Naive B cell (primary cell): ENCODE data around the gene ZNG1C. TPM values are rescaled to one million over a fixed set of nuclear protein-coding genes. Genes with fewer than 3 reads are reported as not detected.
A peak's percentile ranks its signal among the peaks of the same experiment; 100 is the strongest.
"Not testable (repeated sequence)": the region's sequence is repeated elsewhere in the genome, so short reads cannot be mapped to it uniquely, and the experiment has no call there.

Experiments used
- ATAC-seq, 2 donors: fragments of 150-1000 bp; cut with Tn5 transposase; 2 replicates each; pipeline ENCODE4 v1.10.0; 2021; ENCODE audit warnings: low read depth in 2 of 2, mild to moderate bottlenecking in 2 of 2, moderate library complexity in 2 of 2
- DNase-seq: peaks from one replicate; pipeline ENCODE4 v3.0.0; 2022
- H3K27ac Mint-ChIP-seq, 6 donors: one replicate each; pipeline ENCODE4 v1.8.0; 2020 to 2022; ENCODE audit warnings: mild to moderate bottlenecking in 6 of 6, mixed read lengths in 6 of 6, moderate library complexity in 5 of 6, inconsistent platforms in 2 of 6
- H3K27me3 Mint-ChIP-seq, 3 donors: one replicate each; pipeline ENCODE4 v1.8.0; 2021 to 2022; ENCODE audit warnings: mixed read lengths in 3 of 3, mild to moderate bottlenecking in 1 of 3
- H3K36me3 Mint-ChIP-seq, 2 donors: one replicate each; pipeline ENCODE4 v1.8.0; 2020 to 2022; ENCODE audit warnings: mixed read lengths in 2 of 2, inconsistent platforms in 1 of 2, mild to moderate bottlenecking in 1 of 2
- H3K4me1 Mint-ChIP-seq, 3 donors: one replicate each; pipeline ENCODE4 v1.8.0; 2020 to 2022; ENCODE audit warnings: mixed read lengths in 3 of 3, inconsistent platforms in 1 of 3, mild to moderate bottlenecking in 1 of 3, moderate library complexity in 1 of 3
- H3K4me3 Mint-ChIP-seq, 8 donors: one replicate each; pipeline ENCODE4 v1.8.0; 2020 to 2022; ENCODE audit warnings: mild to moderate bottlenecking in 8 of 8, mixed read lengths in 8 of 8, moderate library complexity in 8 of 8, inconsistent platforms in 2 of 8
- H3K9me3 Mint-ChIP-seq, 7 donors: one replicate each; pipeline ENCODE4 v1.8.0; 2020 to 2022; ENCODE audit warnings: mixed read lengths in 7 of 7, mild to moderate bottlenecking in 5 of 7, inconsistent platforms in 2 of 7, moderate library complexity in 1 of 7
- polyA plus RNA-seq, 6 donors: library from polyadenylated mRNA; unstranded; fragments of 300-500 nt; fragmentation: Illumina TruSeq; gene quantifications; one replicate each; pipeline ENCODE4 v1.2.3, GENCODE V29; 2021; ENCODE audit warnings: low read depth in 6 of 6

Gene ZNG1C
- polyA plus RNA-seq: 10 to 100 TPM; 15.1 to 36.9 (median 23.7) TPM

DNA sequence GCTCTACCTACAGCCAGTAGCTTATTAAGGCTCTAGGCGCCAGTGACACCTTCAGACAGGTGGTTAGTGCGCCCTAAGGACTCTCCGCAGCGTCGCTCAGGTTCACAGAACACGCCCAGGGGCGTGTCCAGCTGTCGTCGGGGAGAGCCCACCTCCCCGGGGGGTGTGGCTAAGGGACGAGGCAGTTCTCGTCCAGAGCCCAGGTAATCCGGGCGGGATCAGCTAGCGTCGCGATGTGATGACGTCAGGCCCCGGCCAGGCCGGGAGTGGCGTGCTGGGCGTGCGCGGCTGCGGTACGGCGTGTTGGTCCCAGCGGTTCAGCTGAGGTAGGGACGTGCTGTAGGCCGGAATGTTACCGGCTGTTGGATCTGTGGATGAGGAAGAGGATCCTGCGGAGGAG is at the start of gene ZNG1C:
Gene ZNG1C, plus strand, starts transcription at position 301 of the 400 bp plus-strand sequence. Its CDS starts 49 bp downstream, at position 350.
- DNase-seq, H3K27me3 Mint-ChIP-seq, H3K9me3 Mint-ChIP-seq, H3K4me3 Mint-ChIP-seq, H3K27ac Mint-ChIP-seq, H3K4me1 Mint-ChIP-seq, H3K36me3 Mint-ChIP-seq: not testable (repeated sequence)
- ATAC-seq: peak in 1 of 2 donors; percentile 33

DNA sequence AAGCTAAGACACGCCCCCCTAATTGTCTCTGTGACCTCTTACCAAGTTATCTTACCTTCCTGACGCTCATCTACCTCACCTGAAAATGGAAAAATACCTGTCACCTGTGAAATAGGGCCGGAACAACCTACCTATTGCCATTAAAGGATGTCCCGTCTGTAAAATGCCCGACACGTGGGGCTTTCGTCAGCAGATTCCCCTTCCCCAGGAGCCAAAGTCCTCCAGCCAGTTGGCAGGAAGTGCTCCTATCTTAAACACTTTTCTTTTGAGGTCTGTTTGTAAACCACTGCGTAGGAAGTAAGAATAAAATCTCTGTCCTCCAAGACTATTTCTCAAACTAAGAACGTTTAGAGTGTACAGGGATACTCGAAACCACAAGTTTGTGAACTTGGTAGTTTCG is 654 bp downstream of the ZNG1C start:
- not testable (repeated sequence) for H3K36me3 Mint-ChIP-seq, H3K4me3 Mint-ChIP-seq, H3K4me1 Mint-ChIP-seq, H3K9me3 Mint-ChIP-seq, H3K27ac Mint-ChIP-seq, H3K27me3 Mint-ChIP-seq, DNase-seq, ATAC-seq

DNA sequence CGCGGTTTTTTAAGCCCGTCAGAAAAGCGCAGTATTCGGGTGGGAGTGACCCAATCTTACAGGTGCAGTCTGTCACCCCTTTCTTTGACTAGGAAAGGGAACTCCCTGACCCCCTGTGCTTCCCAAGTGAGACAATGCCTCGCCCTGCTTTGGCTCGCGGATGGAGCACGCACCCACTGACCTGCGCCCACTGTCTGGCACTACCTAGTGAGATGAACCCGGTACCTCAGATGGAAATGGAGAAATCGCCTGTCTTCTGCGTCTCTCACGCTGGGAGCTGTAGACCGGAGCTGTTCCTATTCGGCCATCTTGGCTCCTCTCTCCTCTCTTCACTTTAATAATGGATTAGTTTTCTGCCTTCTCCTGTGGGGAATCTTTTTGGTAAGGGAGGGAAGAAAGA is 39.3 kb downstream of the ZNG1C start:
- not testable (repeated sequence) for H3K36me3 Mint-ChIP-seq, H3K9me3 Mint-ChIP-seq, H3K27ac Mint-ChIP-seq, H3K4me1 Mint-ChIP-seq, H3K4me3 Mint-ChIP-seq, H3K27me3 Mint-ChIP-seq, ATAC-seq, DNase-seq

DNA sequence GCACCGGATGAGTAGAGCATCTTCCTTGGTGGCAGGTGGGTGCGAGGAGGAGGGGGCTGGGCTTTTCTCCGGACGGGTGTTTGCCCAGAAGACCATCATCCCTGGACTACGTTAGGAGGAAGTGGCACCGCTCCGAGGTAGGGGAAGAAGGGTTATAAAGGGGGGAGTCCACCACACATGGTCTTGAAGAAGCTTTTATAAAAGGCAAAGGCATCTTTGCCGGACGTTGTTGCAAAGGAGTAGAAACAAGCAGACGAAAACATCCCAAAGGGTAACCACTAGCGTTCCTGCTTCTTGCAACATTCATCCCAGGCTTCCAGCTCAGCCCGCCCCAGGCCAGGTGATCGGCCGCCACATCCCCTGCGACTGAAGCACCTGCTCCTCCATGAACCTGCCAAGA is 60.8 kb downstream of the ZNG1C start, which contains the start of gene FOXD4L3:
Gene FOXD4L3, plus strand, starts transcription at position 301 of the 400 bp plus-strand sequence. Its CDS starts 85 bp downstream, at position 386.
- not testable (repeated sequence) for H3K9me3 Mint-ChIP-seq, DNase-seq, H3K27ac Mint-ChIP-seq, H3K36me3 Mint-ChIP-seq, H3K4me3 Mint-ChIP-seq, H3K4me1 Mint-ChIP-seq, H3K27me3 Mint-ChIP-seq, ATAC-seq

DNA sequence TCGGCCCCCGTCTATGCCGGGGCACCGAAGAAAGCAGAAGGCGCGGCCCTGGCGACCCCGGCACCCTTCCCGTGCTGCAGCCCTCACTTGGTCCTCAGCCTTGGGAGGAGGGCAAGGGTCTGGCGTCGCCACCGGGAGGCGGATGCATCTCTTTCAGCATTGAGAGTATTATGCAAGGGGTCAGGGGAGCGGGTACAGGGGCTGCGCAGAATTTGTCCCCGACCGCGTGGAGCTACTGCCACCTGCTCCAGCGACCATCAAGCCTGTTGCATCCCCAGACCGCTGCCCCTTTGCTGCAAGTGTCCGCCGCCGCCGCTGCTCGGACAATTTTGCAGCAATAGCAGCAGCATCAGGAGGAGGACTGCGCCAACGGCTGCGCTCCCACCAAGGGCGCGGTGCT is 62.0 kb downstream of the ZNG1C start:
- not testable (repeated sequence) for H3K9me3 Mint-ChIP-seq, H3K27me3 Mint-ChIP-seq, DNase-seq, H3K36me3 Mint-ChIP-seq, H3K4me3 Mint-ChIP-seq, ATAC-seq, H3K4me1 Mint-ChIP-seq, H3K27ac Mint-ChIP-seq

DNA sequence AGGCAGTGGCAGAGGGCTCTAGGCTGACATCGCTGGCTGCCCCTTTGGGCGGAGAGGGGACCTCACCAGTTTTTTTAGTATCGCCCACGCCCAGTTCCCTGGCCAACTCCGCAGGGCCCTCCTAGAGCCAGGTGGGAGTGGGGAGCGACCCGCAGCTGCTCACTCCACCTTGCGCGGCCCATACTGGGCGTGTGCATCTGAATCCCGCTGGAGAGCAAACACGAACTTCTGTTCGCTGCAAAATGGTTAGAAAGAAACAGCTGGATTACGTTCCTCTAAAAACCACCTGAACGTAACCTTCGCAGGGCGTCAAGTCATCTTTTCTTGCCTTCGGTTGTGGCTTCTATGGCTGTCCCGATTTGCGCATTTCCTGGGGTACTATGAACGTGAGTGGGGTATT is 62.4 kb downstream of the ZNG1C start:
- H3K4me1 Mint-ChIP-seq, H3K27ac Mint-ChIP-seq, DNase-seq, H3K9me3 Mint-ChIP-seq, H3K4me3 Mint-ChIP-seq, ATAC-seq, H3K27me3 Mint-ChIP-seq, H3K36me3 Mint-ChIP-seq: not testable (repeated sequence)

DNA sequence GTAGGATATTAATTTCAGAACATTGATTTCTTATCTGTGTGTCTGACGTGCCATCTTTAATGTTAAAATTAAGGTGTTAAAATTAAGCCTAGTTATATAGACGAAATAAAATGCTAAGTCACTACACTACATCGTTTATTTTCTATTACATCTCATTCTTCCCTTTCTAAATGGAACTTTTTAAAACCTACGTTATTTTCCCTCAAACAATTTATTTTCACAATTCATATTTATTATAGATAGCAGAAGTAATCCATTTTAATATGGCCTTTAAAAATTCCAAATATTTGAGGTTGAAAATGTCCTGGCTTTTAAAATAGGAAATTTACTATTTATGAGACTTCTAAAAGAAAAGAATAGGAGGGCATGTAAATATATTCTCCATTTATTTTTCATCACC is 63.0 kb downstream of the ZNG1C start:
- not testable (repeated sequence) for H3K4me1 Mint-ChIP-seq, H3K4me3 Mint-ChIP-seq, H3K27me3 Mint-ChIP-seq, DNase-seq, H3K27ac Mint-ChIP-seq, H3K9me3 Mint-ChIP-seq, H3K36me3 Mint-ChIP-seq, ATAC-seq

DNA sequence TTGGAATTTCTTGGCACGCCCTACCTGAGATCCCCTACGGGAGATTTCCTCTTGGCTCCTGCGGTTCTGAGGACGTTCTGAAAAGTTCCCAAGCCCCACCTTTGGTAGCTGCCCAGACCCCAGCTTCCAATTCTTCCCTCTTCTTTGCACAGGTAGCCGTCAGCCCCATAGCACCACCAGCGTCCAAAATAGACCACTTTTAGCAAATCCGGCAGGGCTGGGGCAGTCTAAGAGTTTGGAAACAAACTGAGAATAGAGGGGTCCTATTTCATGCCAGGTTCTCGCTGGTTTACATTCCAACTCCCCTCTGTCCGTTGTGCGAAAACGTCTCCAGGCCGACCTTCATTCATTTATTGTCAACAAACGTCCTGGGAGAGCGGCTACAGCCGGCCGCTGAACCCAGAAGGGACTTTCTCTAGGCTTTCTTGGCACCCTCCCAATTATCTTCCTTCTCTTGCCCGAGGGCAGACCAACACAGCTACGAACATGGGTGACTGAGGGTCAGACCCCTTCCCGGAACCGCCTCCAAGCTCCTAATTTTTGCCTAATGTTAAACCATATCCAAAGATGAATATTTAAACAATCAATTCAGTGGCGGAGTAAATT is 64.0 kb downstream of the ZNG1C start:
- ATAC-seq, H3K4me1 Mint-ChIP-seq, H3K36me3 Mint-ChIP-seq, H3K4me3 Mint-ChIP-seq, H3K9me3 Mint-ChIP-seq, DNase-seq, H3K27me3 Mint-ChIP-seq, H3K27ac Mint-ChIP-seq: not testable (repeated sequence)

DNA sequence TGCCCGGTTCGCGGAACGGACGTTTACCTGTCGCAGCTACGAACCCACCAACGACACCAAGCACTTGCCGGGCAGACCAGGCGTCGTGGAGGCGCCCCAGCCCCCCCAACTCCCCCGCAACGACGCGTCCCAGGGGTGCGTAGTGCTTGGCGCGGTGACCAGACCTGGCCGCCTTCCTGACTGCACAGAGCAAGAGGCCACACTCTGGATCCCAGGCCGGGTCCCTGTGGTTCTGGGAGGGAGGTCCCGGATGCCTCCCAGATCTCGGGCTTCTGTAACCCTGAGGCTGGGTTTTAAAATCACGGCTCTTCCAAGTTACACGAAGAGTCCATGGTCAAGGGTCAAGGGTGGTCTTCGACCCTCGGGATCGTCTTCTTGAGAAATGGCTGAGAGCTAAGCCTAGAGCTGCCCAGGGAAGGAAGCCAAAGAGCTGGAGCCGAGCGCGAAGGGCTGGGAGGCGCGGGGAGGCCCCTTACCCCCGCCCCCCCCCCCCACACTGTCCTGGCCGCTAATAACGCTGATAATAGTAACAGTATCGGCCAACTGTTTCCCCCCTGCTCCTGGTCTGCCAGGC is 64.7 kb downstream of the ZNG1C start:
- not testable (repeated sequence) for H3K27ac Mint-ChIP-seq, H3K27me3 Mint-ChIP-seq, DNase-seq, H3K4me3 Mint-ChIP-seq, ATAC-seq, H3K36me3 Mint-ChIP-seq, H3K4me1 Mint-ChIP-seq, H3K9me3 Mint-ChIP-seq

DNA sequence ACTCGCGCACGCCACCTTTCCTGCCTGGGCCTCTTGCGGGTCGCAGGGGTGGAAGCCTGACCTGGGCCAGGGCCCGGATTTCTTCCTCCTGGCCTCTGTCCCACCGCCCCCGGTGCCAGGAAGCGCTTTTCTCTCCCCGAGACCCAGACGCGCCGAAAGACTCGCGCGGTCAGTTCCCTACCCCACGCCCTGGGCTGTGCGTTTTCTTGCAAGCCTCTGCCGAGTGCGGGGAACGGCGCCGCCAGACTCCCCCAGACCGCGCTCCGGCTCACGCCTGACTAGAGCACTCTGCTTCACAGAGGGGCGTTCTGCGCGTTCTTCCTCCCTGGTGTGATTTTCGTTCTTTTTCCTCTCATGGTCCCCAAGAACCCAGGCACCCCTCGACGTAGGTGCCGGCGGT is 65.3 kb downstream of the ZNG1C start:
- H3K27me3 Mint-ChIP-seq, H3K4me3 Mint-ChIP-seq, H3K27ac Mint-ChIP-seq, DNase-seq, H3K9me3 Mint-ChIP-seq, H3K4me1 Mint-ChIP-seq, H3K36me3 Mint-ChIP-seq: not testable (repeated sequence)
- peak in 1 of 2 donors; percentile 30 for ATAC-seq

DNA sequence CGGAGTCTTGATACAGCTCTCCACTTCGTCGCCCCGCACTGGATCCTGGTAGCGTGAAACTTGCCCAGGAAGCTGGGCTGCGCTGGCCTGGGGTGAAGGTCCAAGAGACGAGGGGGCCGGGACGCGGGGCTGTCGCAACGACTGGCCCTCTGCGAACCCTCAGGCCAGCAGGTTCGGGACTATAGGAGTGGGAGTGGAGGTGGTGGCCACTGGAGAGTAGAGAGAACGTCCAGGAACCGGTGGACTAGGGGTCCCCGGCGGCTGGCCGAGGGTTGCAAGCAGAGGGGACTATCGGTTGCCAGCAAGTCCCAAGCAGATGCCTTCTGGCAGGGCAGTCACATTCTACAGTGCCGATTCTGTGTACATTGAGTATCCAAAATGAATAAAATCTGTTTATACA is 65.9 kb downstream of the ZNG1C start:
- not testable (repeated sequence) for H3K27ac Mint-ChIP-seq, H3K4me3 Mint-ChIP-seq, H3K4me1 Mint-ChIP-seq, H3K27me3 Mint-ChIP-seq, H3K36me3 Mint-ChIP-seq, DNase-seq, ATAC-seq, H3K9me3 Mint-ChIP-seq

DNA sequence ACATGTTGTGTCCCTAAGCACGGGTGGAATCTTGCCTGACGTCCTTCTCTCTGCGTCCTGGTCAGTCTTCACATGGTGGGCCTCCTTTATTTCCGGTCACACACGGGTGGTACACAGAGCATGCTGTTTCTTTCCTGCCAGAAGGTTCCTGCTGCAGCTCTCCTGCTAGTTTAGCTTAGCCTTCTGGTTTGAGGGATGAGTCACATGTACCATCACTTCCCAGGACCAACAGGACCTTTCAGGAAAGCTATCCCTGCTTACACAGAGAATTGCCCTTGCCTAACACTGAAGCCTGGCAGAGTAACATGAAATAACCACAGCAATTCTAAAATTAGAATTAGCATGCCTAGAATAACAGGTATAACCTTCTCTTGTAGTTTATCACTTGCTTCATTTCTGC is 69.4 kb downstream of the ZNG1C start:
- not testable (repeated sequence) for DNase-seq, H3K27ac Mint-ChIP-seq, H3K9me3 Mint-ChIP-seq, H3K36me3 Mint-ChIP-seq, H3K27me3 Mint-ChIP-seq, H3K4me3 Mint-ChIP-seq, H3K4me1 Mint-ChIP-seq, ATAC-seq

DNA sequence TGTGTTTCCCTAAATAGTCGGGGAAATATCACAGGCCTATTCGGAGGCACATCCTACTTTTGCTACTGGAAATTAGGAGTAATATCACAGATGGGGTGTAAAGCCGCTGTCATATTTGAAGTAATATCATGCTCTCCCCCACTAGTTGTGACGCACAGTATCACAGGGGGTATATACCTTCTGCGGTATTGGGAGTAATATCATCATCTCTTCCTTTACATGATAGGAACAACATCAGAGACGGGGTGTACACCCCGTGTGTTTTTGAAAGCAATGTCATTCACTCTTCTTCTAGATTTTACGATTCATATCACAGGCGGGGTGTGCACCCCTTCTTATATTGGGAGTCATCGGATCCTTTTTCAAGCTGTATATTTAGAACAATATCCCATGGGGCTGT is 76.4 kb downstream of the ZNG1C start:
- not testable (repeated sequence) for H3K27ac Mint-ChIP-seq, H3K4me1 Mint-ChIP-seq, H3K27me3 Mint-ChIP-seq, DNase-seq, ATAC-seq, H3K36me3 Mint-ChIP-seq, H3K9me3 Mint-ChIP-seq, H3K4me3 Mint-ChIP-seq

DNA sequence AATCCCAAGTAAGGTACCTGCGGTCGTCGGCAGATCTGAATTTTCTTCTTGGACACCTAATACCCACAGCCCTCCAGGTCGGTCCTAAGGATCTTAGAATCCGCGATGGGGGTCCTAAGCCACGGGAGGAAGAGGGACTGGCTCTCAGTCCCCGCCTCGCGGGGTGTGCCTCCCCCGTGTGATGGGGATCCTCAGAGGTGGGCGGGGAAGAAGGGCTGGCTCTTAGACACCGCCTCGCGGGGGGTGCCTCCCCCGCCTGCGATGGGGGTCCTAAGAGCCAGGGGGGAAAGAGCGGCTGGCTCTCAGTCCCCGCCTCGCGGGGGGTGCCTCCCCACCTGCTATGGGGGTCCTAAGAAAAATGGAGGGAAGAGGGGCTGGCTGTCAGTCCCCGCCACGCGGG is 82.0 kb downstream of the ZNG1C start:
- not testable (repeated sequence) for H3K36me3 Mint-ChIP-seq, H3K9me3 Mint-ChIP-seq, H3K27ac Mint-ChIP-seq, DNase-seq, H3K27me3 Mint-ChIP-seq, H3K4me3 Mint-ChIP-seq, H3K4me1 Mint-ChIP-seq, ATAC-seq

DNA sequence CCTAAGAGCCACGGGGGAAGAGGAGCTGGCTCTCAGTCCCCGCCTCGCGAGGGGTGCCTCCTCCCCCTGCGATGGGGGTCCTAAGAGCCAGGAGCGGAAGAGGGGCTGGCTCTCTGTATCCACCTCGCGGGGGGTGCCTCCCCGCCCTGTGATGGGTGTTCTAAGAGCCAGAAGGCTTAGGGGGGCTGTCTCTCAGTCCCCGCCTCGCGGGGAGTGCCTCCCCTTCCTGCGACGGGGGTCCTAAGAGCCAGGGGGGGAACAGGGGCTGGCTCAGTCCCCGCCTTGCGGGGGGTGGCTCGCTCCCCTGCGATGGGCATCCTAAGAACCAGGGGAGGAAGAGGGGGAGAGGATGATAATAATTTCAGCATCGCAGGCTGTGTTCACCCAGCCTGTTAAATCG is 82.7 kb downstream of the ZNG1C start:
- H3K9me3 Mint-ChIP-seq, ATAC-seq, H3K36me3 Mint-ChIP-seq, DNase-seq, H3K27ac Mint-ChIP-seq, H3K27me3 Mint-ChIP-seq, H3K4me3 Mint-ChIP-seq, H3K4me1 Mint-ChIP-seq: not testable (repeated sequence)
